HK-2 (cell line): ENCODE measurements around the gene AEN.
"Not testable (repeated sequence)": the region's sequence is repeated elsewhere in the genome, so short reads cannot be mapped to it uniquely, and the experiment has no call there.

Experiments used
- DNase-seq: peaks from one replicate; pipeline ENCODE4 v3.0.0-alpha.2; 2018; ENCODE audit not compliant: unreplicated experiment

The AEN gene

DNA sequence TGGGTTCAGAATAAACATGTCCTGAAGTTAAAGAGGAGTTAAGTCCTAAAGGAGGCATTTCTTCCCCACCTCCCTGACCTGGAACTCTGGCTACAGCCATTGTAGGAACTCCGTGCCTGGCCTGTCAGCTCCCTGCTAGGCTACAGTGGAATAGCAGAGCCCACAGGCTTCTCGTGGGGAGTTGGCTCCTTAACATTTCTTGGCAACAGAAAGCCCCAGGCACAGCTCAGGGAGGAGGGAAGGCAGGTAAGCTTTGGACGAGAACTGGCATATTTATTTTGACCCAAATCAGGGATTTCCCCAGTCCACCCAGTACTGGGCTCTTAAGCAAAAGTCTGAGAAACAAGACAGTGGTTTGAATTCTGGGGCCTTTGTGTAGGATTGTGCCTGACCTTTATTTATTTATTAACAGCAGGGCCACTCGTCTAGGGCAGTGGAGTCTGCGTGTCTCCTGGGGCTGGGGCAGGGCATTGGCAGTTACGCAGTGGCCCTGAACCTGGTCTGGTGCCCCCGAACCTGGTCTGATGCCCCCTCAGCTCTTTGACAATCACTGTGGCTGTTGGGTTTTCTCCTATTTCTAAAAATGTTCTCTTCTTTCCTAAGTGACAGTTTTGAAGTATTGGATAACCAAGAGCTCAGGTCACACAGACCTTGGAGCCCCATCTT lies 9.8 kb downstream of the AEN start:
- DNase-seq = no peak

DNA sequence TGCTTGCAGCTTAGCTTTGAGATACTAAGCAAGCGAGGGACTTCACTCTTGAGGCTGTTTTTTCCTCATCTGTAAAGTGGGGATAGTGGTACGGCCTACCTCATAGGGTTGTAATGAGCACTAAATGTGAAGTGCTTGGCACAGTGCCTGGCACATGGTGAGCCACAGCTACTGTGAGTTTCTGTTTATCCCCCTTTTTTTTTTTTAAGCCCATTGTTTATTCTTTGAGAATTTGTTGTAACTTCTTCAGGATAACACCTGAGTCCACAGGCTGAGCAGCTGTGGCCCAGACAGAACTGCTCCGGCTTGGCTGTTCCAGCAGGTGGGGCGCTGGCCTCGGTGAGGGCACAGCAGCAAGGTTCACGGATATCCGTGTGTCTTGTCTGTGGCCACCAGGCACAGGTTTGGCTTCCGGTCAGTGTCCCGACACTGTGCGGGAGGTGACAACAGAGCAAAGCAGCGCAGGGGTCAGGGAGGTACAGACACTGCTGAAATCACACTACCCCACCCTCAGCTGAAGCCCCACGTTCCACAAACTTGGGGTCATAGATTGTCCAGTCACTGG lies 10.4 kb downstream of the AEN start:
- DNase-seq = no peak

- not testable (repeated sequence) for DNase-seq
These were observed 11.7 kb downstream of the AEN start for GRCh38 chr15:88632797-88633196.

DNA sequence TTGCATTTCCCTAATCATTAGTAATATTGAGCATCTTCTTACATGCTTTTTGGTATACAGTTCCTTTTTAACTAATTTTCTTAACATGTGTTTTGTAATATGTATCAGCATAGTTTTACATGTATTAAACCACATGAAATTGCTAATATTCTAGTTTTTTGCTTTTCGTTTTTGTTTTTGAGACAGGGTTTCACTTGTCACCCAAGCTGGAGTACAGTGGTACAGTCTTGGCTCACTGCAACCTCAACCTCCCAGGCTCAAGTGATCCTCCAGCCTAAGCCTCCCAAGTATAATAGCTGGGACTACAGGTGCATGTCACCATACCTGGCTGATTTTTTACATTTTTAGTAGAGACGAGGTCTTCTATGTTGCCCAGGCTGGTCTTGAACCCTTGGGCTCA lies 13.3 kb downstream of the AEN start:
- DNase-seq = no peak

- DNase-seq = no peak
These were observed 14.2 kb downstream of the AEN start for GRCh38 chr15:88635318-88635717.

DNA sequence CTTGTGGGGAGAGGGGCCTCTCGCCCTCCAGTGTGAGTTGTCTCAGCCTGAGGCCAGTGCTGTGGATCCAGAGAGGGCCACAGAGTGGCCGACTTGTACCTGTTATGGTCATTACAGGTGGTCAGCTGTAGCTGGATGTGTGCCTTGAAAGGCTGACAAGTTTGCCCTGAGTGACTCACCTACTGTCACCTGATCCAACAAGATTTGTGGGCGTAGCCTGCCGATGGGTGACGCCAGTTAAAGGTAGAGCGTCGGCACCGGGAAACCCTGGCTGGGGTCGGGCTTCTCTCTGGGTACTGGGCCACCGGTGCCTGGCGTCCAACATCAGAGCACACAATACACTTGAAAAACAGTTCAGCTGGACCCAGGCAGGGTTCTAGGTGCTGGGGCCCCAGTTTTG lies 14.9 kb downstream of the AEN start:
- DNase-seq = no peak

GRCh38 chr15:88636654-88637053 lies 15.5 kb downstream of the AEN start:
- no peak for DNase-seq

DNA sequence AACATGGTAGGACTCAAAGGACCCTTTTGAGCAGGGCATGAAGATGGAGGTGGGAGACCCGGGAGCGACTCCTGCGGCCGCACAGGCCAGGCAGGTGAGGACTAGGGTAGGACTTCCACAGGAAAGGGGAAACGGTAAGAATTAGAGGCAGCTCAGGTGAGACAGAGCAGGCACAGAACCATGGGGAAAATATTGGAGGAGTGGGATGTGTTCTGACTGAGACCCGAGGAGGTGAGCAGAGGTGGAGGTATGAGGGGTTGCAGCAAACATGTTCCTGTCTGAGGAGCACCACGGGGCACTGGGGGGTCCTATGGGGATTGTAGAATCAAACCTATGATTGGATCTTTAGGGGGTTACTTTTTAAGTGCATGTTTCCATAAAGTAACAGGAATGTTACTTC lies 16.3 kb downstream of the AEN start:
- DNase-seq = no peak

GRCh38 chr15:88637841-88638625 lies 16.9 kb downstream of the AEN start:
- no peak for DNase-seq

GRCh38 chr15:88638626-88639372 lies 17.7 kb downstream of the AEN start, which contains the start of gene ISG20:
ISG20 (plus strand) TSS chr15:88639016; CDS start chr15:88639367, 351 bp downstream.
- peak; percentile 88 for DNase-seq

DNA sequence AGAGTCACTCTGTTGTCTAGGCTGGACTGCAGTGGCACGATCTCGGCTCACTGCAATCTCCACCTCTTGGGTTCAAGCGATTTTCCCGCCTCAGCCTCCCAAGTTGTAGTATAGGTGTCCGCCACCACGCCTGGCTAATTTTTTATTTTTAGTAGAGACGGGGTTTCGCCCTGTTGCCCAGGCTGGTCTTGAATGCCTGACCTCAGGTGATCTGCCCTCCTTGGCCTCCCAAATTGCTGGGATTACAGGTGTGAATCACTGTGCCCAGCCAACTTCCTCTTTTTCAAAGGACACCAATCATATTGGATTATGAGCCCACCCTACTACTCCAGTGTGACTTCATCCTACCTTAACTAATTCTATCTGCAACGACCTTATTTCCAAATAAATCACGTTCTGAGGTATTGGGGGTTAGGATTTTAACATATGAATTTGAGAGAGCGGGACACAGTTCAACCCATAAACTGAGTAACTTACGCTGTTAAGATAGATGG lies 20.9 kb downstream of the AEN start:
- DNase-seq = no peak

DNA sequence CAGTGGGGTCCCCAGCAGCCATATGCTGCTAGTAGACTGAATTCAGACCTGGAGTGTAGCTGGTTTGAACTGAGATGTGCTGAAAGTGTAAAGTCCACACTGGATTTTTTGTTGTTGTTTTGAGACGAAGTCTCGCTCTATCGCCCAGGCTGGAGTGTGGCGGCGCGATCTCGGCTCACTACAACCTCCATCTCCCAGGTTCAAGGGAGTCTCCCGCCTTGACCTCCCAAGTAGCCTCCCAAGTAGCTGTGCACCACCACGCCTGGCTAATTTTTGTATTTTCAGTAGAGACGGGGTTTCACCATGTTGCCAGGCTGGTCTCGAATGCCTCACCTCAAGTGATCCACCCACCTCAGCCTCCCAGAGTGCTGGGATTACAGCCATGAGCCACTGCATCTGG lies 21.4 kb downstream of the AEN start:
- not testable (repeated sequence) for DNase-seq

DNA sequence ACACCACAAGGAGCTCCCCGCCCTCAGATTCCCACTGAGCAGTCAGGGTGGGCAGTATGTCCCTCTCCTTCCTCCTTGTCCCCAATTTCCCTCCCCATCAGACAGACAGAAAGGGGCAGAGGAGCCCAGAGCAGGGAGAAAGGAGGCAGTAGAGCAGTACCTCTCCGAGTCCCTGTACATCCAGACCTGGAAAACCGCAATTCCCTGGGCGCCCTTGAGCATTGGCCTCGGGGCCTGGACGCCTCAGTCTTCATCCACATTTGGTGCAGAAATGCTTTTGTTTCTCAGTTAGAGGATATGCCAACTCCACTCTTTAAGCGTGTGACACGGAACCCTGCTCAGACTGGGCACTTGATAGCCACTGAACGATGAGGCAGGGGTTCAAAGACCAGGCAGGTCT lies 23.6 kb downstream of the AEN start:
- no peak for DNase-seq

- DNase-seq = no peak
These were observed 24.3 kb downstream of the AEN start for GRCh38 chr15:88645171-88646087.

GRCh38 chr15:88646088-88646405 lies 24.9 kb downstream of the AEN start:
- DNase-seq = no peak

DNA sequence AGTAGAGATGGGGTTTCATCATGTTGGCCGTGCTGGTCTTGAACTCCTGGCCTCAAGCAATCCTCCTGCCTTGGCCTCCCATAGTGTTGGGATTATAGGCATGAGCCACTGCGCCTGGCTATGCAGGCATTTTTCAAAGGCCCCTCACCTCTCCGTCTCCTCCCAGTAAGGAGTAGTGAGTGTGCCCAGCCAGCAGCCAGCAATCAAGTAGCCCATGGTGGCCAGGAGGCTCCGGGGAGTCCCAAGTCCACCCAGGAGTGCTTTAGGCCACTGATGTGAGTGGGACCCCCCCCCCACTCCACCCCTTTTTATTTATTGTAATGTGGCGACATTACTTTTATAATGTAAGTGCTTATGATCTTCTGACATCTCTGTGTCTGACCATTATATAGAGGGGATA lies 25.8 kb downstream of the AEN start:
- DNase-seq = no peak

- no peak for DNase-seq
These were observed 26.4 kb downstream of the AEN start for GRCh38 chr15:88647351-88648105.

- DNase-seq = no peak
These were observed 27.4 kb downstream of the AEN start for GRCh38 chr15:88648357-88649214.

- DNase-seq = peak; percentile 11
These were observed 28.2 kb downstream of the AEN start for GRCh38 chr15:88649286-88649733.
